OCI-LY7 (cell line): ENCODE data around the gene TMEM132E. TPM values are rescaled to one million over a fixed set of nuclear protein-coding genes. Genes with fewer than 3 reads are reported as not detected.

ENCODE experiments used
- BruUV-seq: library from RNA; stranded (reverse); fragments of 400-500 nt; replicated peaks from 2 replicates; lab custom pipeline; 2021; lab: Mats Ljungman, UMichigan
- CTCF ChIA-PET: fragments of 300-600 bp; sonication (Branson Sonifier 250); formaldehyde crosslinking; loops from one replicate; lab custom pipeline; 2022; ENCODE audit warnings: antibody characterized with exemption; ENCODE audit not compliant: unreplicated experiment; lab: Charles Lee
- POLR2A ChIA-PET: fragments of 300-600 bp; sonication (Branson Sonifier 250); formaldehyde crosslinking; loops from one replicate; lab custom pipeline; 2022; ENCODE audit warnings: antibody characterized with exemption; lab: Charles Lee
- DNase-seq: peaks from one replicate; pipeline ENCODE4 v3.0.0-alpha.2; 2015; ENCODE audit warnings: low spot score
- H2AFZ ChIP-seq: fragments of 200-600 bp; sonication (generic), shearing (Covaris generic); 2 replicates; pipeline ENCODE4 v1.6.1; 2014; ENCODE audit warnings: mild to moderate bottlenecking, antibody characterized with exemption, low read length, moderate library complexity
- H3K27ac ChIP-seq: fragments of 200-600 bp; sonication (generic); 2 replicates; pipeline ENCODE4 v1.5.1; 2014; ENCODE audit warnings: mixed run types, low read depth, mild to moderate bottlenecking, moderate library complexity, low read length, inconsistent platforms; ENCODE audit not compliant: poor library complexity, severe bottlenecking
- H3K36me3 ChIP-seq: fragments of 200-600 bp; sonication (generic); 2 replicates; pipeline ENCODE4 v1.6.1; 2014; ENCODE audit warnings: mild to moderate bottlenecking, antibody characterized with exemption, low read length, moderate library complexity, mixed read lengths; ENCODE audit not compliant: insufficient read depth
- H3K4me1 ChIP-seq: fragments of 200-600 bp; sonication (generic); 2 replicates; pipeline ENCODE4 v1.5.1; 2014; ENCODE audit warnings: mild to moderate bottlenecking, low read length; ENCODE audit not compliant: insufficient read depth, poor library complexity, severe bottlenecking
- H3K4me2 ChIP-seq: fragments of 200-600 bp; sonication (generic); 2 replicates; pipeline ENCODE4 v1.6.1; 2014; ENCODE audit warnings: mild to moderate bottlenecking, low read length
- H3K4me3 ChIP-seq: fragments of 200-600 bp; sonication (generic); 2 replicates; pipeline ENCODE4 v1.5.1; 2014; ENCODE audit warnings: mild to moderate bottlenecking, low read depth, low read length; ENCODE audit not compliant: poor library complexity, severe bottlenecking
- H3K79me2 ChIP-seq: fragments of 200-600 bp; sonication (generic); 2 replicates; pipeline ENCODE4 v1.6.1; 2016; ENCODE audit warnings: low read depth, mild to moderate bottlenecking, low read length, moderate library complexity, mixed read lengths; ENCODE audit not compliant: insufficient read depth
- H3K9me2 ChIP-seq: fragments of 200-600 bp; sonication (generic); 2 replicates; pipeline ENCODE4 v1.6.1; 2016; ENCODE audit warnings: mild to moderate bottlenecking, low read length, mixed read lengths; ENCODE audit not compliant: insufficient read depth
- H3K9me3 ChIP-seq: fragments of 200-600 bp; sonication (generic); 2 replicates; pipeline ENCODE4 v1.6.1; 2014; ENCODE audit warnings: mild to moderate bottlenecking, mixed run types, low read length, mixed read lengths
- H4K20me1 ChIP-seq: fragments of 200-600 bp; sonication (generic); 2 replicates; pipeline ENCODE4 v1.6.1; 2014; ENCODE audit warnings: mild to moderate bottlenecking, antibody characterized with exemption, low read length, moderate library complexity, mixed read lengths; ENCODE audit not compliant: insufficient read depth
- CTCF ChIP-seq: fragments of 200-600 bp; sonication (generic); conservative IDR thresholded peaks from 2 replicates; pipeline ENCODE4 v1.5.1; 2014; ENCODE audit warnings: mild to moderate bottlenecking, antibody characterized with exemption, low read length, moderate library complexity, mixed read lengths
- EZH2phosphoT487 ChIP-seq: fragments of 200-600 bp; sonication (generic); IDR thresholded peaks from 2 replicates; pipeline ENCODE4 v1.6.1; 2018; ENCODE audit warnings: low read depth, borderline replicate concordance, mild to moderate bottlenecking, mixed run types, antibody characterized with exemption, low read length, moderate library complexity, mixed read lengths
- intact Hi-C: fragments of 100-400 bp; cut with micrococcal nuclease; formaldehyde crosslinking; loops from one replicate; pipeline ENCODE4 v1.10.0; 2022; ENCODE audit not compliant: unreplicated experiment
- total RNA-seq, 2 experiments: library from RNA; depleted of rRNA in 1 of 2; stranded (reverse); fragments of >200 nt in 1 of 2; shearing (Covaris generic) in 1 of 2; gene quantifications; 2 replicates each; pipeline ENCODE4 v1.2.3, GENCODE V29; 2014 to 2022

The TMEM132E gene
- total RNA-seq, 2 experiments from 2014 or later: not detected

GRCh38 chr17:34683390-34683789 lies 104.0 kb downstream of the TMEM132E start:
- Histone ChIP-seq H3K36me3 (no peaks in the 10 kb centered on the region), H3K9me3 (no peaks in the 10 kb centered on the region), H3K4me2 (no peak overlapping the region), H3K79me2 (no peaks in the 10 kb centered on the region), H3K9me2 (no peaks in the 10 kb centered on the region), H3K4me3 (no peak overlapping the region), H3K27ac (no peak overlapping the region), H4K20me1 (no peaks in the 10 kb centered on the region), H2AFZ (no peak overlapping the region), H3K4me1 (no peaks in the 10 kb centered on the region)
- DNase-seq: no peak
- no TSS peak for BruUV-seq
- intact Hi-C loops: no loop called here
- no peak for TF ChIP-seq CTCF
- no peak for TF ChIP-seq EZH2phosphoT487
- CTCF ChIA-PET: no interaction called here
- POLR2A ChIA-PET: no interaction called here

Other genes starting within 250 kb of the TMEM132E start
- gene CCL13, start 223.1 kb upstream of the TMEM132E start, total RNA-seq (2014; rRNA removed; shearing (Covaris generic)): not detected in 2 replicates
- not detected in 2 replicates for gene CCL13, start 223.1 kb upstream of the TMEM132E start, total RNA-seq (2022)
- not detected in 2 replicates for gene CCL1, start 216.3 kb upstream of the TMEM132E start, total RNA-seq (2014; rRNA removed; shearing (Covaris generic))
- not detected in 2 replicates for gene CCL1, start 216.3 kb upstream of the TMEM132E start, total RNA-seq (2022)